Osteocyte (in vitro differentiated cells): Measurements from ENCODE around the gene FBXO15. TPM values are rescaled to one million over a fixed set of nuclear protein-coding genes. Genes with fewer than 3 reads are reported as not detected.

ENCODE experiments used
- DNase-seq: peaks from one replicate; pipeline ENCODE4 v3.0.0; 2021; ENCODE audit warnings: mixed read lengths; ENCODE audit not compliant: unreplicated experiment; ENCODE audit errors: extremely low spot score
- H3K27ac Mint-ChIP-seq: one replicate; pipeline ENCODE4 v1.8.0; 2021; ENCODE audit warnings: mild to moderate bottlenecking, mixed read lengths; ENCODE audit not compliant: unreplicated experiment
- H3K27me3 Mint-ChIP-seq: one replicate; pipeline ENCODE4 v1.8.0; 2021; ENCODE audit warnings: mixed read lengths; ENCODE audit not compliant: unreplicated experiment
- H3K36me3 Mint-ChIP-seq: one replicate; pipeline ENCODE4 v1.8.0; 2021; ENCODE audit warnings: mixed read lengths; ENCODE audit not compliant: unreplicated experiment
- H3K4me1 Mint-ChIP-seq: one replicate; pipeline ENCODE4 v1.8.0; 2021; ENCODE audit warnings: mixed read lengths; ENCODE audit not compliant: unreplicated experiment
- H3K4me3 Mint-ChIP-seq: one replicate; pipeline ENCODE4 v1.8.0; 2021; ENCODE audit warnings: mild to moderate bottlenecking, moderate library complexity, mixed read lengths; ENCODE audit not compliant: unreplicated experiment
- H3K9me3 Mint-ChIP-seq: one replicate; pipeline ENCODE4 v1.8.0; 2021; ENCODE audit warnings: mixed read lengths; ENCODE audit not compliant: unreplicated experiment
- CTCF ChIP-seq: fragments of 200-600 bp; sonication (generic); IDR thresholded peaks from 2 replicates; pipeline ENCODE4 v1.5.0; 2021; ENCODE audit warnings: antibody characterized with exemption, mild to moderate bottlenecking, moderate library complexity
- total RNA-seq: library from RNA; stranded (reverse); gene quantifications from 2 replicates; pipeline ENCODE4 v1.2.1, GENCODE V29; 2021

The FBXO15 gene
- total RNA-seq, 1 donor from 2014 or later: 0.86 TPM

DNA sequence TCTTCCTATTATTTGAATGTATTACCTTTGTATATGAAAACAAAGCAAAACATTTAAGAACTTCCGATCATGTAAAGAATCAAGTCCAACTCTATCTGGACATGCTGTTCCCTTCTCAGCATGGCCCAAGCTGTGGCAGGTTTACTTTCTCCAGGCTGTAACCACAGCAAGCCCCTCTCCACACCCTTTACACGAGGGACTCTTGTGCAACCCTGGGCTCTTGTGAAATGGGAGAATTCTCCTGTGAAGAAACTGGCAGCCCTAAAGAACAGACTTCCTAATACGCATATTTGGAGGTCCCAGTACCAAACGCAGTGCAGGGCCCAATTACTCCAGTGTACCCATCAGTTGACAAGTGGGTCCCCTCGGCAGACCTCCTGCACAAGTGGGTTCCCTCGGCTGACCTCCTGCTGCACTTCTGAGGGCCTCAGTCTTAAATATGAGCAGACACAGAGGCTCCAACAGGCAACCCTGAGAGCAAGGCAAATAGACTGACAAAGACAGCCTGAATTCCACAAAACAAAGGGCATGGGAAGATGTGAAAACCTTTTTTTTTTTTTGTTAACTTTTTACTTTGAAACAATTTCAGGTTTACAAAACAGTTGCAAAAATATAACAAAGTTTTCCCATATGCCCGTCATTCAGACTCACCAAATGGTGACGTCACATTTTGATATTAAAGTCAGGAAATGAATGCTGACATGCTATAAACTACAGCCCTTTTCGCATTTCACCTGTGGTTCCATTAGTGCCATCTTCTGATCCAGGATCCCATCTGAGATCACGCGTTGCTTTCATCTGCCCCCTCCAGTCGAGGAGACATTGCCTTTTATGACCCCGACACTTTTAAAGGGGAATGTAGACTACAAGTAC, 78.2 kb downstream of the FBXO15 start:
- TF ChIP-seq CTCF: no peak
- H3K27me3 Mint-ChIP-seq: no peaks in the 10 kb centered on the region
- H3K27ac Mint-ChIP-seq: no peak overlapping the region
- no peak overlapping the region for H3K4me3 Mint-ChIP-seq
- DNase-seq: no peak
- H3K36me3 Mint-ChIP-seq: no peaks in the 10 kb centered on the region
- no peaks in the 10 kb centered on the region for H3K9me3 Mint-ChIP-seq
- H3K4me1 Mint-ChIP-seq: no peaks in the 10 kb centered on the region

DNA sequence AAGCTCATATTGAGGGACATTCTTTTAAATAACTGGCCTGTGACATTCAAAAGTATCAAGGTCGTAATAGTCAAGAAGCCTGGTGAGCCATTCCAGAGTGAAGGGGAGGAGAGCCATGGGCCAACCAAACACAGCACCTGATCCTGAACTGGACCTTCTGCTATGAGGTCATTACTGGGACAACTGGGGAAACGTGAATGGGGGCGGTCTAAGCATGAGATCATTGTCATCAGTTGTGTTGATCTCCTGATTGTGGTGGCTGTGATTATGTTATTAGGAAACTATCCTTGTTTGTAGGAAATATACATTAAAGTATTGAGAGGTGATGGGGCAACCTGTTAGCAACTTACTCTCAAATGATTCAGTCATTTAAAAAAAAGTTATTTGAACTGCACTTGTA, 79.3 kb downstream of the FBXO15 start:
- Mint-ChIP-seq H3K4me1 (no peaks in the 10 kb centered on the region), H3K4me3 (no peak overlapping the region), H3K27me3 (no peaks in the 10 kb centered on the region), H3K27ac (no peak overlapping the region), H3K9me3 (no peaks in the 10 kb centered on the region), H3K36me3 (no peaks in the 10 kb centered on the region)
- TF ChIP-seq CTCF: no peak
- no peak for DNase-seq

DNA sequence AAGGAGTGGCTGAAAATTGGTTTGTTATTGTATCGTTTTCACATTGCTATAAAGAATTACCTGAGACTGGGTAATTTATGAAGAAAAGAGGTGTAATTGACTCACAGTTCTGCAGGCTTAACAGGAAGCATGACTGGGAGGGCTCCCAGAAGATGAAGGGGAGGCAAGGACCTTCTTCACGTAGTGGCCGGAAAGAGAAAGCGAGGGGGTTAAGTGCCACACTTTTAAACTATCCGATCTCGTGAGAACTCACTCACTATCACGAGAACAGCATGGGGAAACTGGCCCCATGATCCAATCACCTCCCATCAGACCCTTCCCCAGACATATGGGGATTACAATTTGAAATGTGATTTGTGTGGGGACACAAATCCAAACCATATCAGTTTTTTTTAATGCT, 81.6 kb downstream of the FBXO15 start:
- no peaks in the 10 kb centered on the region for H3K36me3 Mint-ChIP-seq
- TF ChIP-seq CTCF: no peak
- no peaks in the 10 kb centered on the region for H3K27me3 Mint-ChIP-seq
- H3K27ac Mint-ChIP-seq: no peak overlapping the region
- DNase-seq: no peak
- no peaks in the 10 kb centered on the region for H3K4me1 Mint-ChIP-seq
- H3K4me3 Mint-ChIP-seq: no peak overlapping the region
- H3K9me3 Mint-ChIP-seq: no peaks in the 10 kb centered on the region

- Mint-ChIP-seq H3K4me1 (no peaks in the 10 kb centered on the region), H3K9me3 (no peaks in the 10 kb centered on the region), H3K27ac (no peak overlapping the region), H3K36me3 (no peaks in the 10 kb centered on the region), H3K4me3 (no peak overlapping the region), H3K27me3 (no peaks in the 10 kb centered on the region)
- DNase-seq: no peak
- no peak for TF ChIP-seq CTCF
Measured at GRCh38 chr18:74065366-74065765, 82.3 kb downstream of the FBXO15 start.

DNA sequence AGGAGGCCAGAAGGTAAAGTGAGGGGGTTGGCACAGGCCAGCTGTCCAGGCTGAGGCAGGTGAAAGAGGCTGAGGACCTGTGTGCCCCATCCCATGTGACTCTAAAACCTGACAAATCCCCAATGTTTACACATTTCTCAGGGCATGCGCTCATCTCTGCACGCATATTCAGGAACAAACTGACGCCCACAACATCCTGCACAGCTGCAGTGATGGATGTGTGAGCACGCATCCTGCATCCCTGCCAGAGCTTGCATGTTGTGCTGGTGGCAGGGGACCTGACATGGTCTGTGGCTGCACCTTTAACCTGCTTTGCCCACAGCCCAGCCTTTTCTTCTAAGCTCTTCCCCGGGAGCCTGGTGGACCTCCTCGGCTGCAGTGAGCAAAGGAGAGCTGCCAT, 83.1 kb downstream of the FBXO15 start:
- Mint-ChIP-seq H3K9me3 (no peaks in the 10 kb centered on the region), H3K4me3 (no peak overlapping the region), H3K36me3 (no peaks in the 10 kb centered on the region), H3K27ac (no peak overlapping the region), H3K27me3 (no peaks in the 10 kb centered on the region), H3K4me1 (no peaks in the 10 kb centered on the region)
- no peak for DNase-seq
- TF ChIP-seq CTCF: no peak
